Sciatic nerve (tissue), 2 donors: Measurements from ENCODE around the gene FARP2. TPM values are rescaled to one million over a fixed set of nuclear protein-coding genes. Genes with fewer than 3 reads are reported as not detected.
"Not testable (repeated sequence)": the region's sequence is repeated elsewhere in the genome, so short reads cannot be mapped to it uniquely, and the experiment has no call there.

ENCODE experiments used
- ATAC-seq: fragments of 200-7000 bp; cut with Tn5 transposase; one replicate; pipeline ENCODE4 v1.9.1; 2020; ENCODE audit warnings: mild to moderate bottlenecking, moderate library complexity
- DNase-seq: peaks from one replicate; pipeline ENCODE4 v3.0.0-alpha.2; 2020; ENCODE audit warnings: low spot score
- intact Hi-C: fragments of 100-400 bp; cut with DNase I; formaldehyde crosslinking; loops from one replicate; pipeline ENCODE4 v1.14.2; 2022
- total RNA-seq: library from RNA; stranded (reverse); fragmentation: NEBNext Ultra II Directional; extraction: Animal tissue kit (Norgen Biotek cat#: 25700); gene quantifications from one replicate; pipeline ENCODE4 v1.2.1, GENCODE V29; 2021
- donor health status: DM: no; HTN: no; CAD: no.
- donor health status: DM: no; HTN: no; CAD: no.

The FARP2 gene
- total RNA-seq, 1 donor from 2014 or later = 69.7 TPM

DNA sequence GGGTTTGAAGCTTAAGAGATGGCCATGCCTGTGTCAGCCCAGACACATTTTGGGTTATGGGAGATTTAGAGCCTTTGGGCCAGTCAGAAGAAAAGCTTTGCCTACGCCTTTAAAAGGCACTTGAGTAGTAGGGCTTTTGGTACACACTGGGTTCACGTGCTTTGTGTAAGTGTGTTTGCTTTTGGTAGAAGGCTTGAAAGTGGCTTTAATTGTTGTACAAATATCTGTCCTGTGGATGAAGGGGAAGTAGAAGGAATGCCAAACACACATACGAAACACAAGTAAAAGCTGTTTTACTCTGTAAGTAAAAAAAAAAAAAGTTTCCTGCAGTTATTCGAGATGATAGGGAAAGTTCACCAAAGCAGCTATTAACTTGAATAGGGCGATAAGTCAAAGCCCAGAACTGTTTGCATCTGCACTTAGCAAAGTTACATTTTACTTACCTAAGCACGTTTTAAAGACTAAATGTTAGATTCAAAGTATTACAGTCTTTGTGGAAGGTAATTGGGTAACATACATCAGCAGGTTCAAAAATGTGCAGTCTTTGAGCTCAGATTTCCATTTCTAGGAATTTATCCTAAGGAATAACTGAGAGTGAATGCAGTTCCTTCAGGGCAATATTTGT, 76.9 kb downstream of the FARP2 start:
- DNase-seq = no peak
- intact Hi-C loops = no loop called here
- no peak for ATAC-seq

DNA sequence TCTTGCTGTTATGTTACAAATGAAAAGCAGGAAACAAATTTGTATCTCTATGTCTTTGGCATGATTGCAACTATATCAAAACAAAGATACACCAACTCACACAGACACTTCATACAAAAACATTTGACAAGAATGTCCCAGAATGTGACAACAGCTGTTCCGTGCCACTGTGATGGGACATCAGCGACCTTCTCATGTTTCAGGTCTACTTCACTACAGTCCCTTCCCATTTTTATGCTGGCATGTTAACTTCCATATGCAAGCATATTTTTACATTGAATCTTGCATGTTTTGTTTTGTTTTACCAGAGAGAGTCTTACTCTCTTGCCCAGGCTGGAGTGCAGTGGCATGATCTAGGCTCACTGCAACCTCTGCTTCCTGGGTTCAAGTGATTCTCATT, 81.1 kb downstream of the FARP2 start:
- no peak for DNase-seq
- intact Hi-C loops = no loop called here
- ATAC-seq = no peak

DNA sequence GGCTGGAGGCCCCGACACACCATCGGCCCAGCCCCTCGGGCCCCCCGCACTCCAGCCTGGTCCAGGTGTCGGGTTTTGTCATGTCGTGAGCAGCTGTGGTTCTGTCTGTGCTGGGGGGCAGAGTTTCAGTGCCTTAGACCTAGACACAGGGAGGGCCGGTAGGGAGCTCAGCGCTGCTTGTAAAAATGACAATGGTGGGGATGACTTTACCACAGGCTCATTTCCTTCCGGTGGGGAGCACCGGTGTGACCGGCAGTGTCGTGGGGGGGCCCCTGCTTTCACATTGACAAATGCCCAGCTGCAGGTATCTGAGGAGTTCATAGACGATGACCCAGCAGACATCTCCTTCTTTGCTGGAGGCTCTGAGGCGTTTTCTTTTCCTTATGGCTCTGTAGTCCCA, 85.4 kb downstream of the FARP2 start:
- intact Hi-C loops = no loop called here
- ATAC-seq (no peak), DNase-seq (no peak)

DNA sequence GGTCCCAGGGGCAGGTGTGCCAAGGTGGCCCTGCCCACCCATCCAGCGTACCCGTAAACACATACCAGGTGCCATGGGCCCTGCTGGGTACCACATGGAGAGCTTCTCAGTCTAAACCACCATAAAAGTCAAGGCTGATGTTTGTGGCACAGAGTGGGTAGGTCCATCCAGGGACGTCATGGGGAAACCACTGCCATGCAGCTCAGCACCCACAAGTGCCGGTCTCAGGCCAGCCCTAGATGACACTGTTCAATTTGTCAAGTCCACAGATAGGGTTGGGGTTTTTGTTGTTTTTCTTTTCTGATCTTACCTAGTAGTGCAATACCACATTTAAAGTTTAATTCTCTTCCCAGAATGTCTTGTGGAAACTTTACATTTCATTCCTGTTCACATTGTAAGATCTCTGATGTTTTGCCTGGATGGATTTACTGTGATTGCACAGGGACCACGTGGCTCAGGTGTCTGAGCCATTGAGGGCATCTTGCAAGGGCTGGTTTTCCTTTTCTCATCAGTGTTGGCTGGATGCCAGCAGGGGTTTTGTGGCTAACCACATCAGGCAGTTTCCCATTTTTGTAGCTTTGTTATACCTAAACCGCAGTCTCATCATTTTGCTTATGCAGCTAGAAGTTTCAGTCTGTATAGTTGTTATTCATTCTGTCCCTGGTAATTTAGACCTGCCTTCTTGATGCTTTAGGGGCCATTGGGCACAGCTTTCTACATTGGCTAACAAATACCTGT, 87.6 kb downstream of the FARP2 start:
- DNase-seq (peak; percentile 71), ATAC-seq (no peak)
- intact Hi-C loops = no loop called here

DNA sequence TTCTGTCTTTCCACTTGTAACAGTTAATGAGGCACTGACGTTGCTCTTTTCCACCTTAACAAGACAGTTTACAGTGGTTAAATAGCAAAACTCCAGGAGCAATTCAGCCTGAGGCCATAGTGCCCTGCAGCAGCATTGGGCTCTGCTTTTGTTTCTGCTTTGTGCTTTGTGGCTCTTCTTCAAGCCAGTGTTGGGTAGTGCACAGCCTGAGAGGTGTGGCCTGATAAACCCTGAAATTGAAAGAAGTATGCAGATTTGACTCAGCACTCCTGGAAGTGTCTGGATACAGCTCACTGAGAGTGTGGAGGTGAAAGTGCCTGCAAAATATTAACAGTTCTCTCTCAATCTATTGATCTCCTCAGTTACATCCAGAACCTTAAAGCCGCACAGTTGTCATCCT, 89.3 kb downstream of the FARP2 start:
- ATAC-seq (no peak), DNase-seq (no peak)
- intact Hi-C loops = no loop called here

DNA sequence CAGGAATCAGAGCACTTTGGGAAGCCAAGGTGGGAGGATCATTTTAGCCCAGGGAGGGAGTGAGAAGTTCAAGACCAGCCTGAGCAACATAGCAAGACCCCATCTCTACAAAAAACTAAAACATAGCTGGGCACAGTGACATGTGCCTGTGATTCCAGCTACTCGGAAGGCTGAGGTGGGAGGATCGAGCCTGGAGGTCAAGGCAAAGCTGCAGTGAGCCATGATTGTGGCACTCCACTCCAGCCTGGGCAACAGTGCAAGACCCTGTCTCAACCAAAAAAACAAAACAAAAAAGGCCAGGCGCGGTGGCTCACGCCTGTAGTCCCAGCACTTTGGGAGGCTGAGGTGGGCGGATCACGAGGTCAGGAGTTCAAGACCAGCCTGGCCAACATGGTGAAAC, 94.0 kb downstream of the FARP2 start:
- ATAC-seq, intact Hi-C loops, DNase-seq: not testable (repeated sequence)

DNA sequence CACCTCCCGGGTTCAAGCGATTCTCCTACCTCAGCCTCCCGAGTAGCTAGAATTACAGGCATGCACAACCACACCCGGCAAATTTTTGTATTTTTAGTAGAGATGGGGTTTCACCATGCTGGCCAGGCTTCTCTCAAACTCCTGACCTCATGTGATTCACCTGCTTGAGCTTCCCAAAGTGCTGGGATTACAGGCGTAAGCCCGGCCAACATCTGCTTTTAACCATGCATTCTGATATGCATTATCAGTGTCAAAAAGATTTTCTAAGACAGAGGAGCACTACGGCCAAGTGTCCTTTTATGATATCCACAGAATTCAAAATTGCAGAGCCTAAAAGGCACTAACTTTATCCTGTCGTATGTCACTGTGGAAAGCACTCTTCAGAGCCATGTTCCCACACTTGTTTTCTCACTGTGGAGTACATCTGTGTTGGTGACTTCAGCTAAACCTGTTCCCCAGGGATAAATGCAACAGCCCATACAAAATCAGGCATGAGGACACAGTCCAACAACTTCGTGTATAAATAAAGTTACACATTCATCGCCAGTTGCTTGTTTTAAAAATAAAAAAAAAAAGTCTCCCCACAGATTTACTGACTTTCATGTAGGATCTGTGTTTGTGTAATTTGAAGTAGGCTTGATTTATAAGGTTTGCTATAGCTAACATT, 95.9 kb downstream of the FARP2 start:
- no peak for ATAC-seq
- DNase-seq = no peak
- intact Hi-C loops = no loop called here

DNA sequence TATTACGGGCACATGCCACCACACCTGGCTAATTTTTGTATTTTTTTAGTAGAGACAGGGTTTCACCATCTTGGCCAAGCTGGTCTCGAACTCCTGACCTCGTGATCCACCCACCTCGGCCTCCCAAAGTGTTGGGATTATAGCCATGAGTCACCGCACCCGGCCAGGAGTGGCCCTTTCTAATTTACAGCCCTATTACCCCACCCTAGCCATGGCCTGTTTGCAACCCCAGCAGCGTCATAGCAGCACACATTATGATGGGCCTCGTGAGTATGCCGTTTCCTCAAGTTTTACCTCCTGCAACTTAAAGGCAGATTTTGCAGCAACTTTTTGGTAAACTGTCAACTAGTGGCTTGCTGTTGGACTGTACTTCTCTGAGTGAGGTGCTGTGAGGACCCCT, 97.8 kb downstream of the FARP2 start:
- DNase-seq, ATAC-seq, intact Hi-C loops: not testable (repeated sequence)

DNA sequence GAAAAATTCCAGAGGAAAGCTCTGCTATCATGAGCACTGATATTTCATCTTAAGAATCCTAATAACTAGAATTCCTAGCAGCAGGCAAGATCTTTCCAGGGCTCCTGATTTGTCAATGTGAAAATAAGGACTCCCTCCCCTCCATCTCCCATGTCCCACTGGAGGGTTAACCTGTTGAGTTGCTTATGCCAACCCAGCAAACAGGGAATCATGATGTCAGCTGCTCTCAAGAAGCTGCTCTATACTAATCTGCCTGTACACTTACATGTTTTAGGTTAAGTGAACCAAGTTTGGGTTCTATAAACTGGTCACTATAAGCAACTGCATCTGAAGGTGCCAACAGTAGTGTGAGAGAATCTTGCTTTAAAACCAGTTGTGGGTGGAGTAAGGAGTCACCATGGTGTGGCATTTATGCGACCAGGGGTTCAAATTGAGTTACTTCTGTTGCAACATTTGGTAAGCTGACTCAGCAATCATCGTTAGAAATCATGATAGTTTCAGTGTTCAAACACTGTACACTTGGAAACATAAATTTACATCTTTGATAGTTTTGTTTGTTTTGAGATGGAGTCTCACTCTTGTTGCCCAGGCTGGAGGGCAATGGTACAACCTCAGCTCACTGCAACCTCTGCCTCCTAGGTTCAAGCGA, 98.9 kb downstream of the FARP2 start:
- ATAC-seq (no peak), DNase-seq (no peak)
- intact Hi-C loops = no loop called here

DNA sequence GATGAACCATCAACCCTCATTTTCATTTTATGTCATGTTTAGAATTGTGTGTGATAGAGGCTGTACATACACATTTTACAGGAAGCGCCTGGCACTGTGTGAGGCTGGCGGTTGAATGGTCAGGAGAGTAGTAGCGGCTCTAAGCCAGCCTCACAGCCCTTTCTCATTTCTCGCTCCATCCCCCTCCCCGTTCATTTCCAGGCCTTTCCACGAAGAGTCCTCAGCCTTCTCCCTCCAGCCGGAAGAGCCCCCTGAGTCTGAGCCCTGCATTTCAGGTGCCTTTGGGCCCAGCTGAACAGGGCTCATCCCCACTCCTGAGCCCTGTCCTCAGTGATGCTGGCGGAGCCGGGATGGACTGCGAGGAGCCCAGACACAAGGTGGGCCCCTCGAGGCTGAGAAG, 100.5 kb downstream of the FARP2 start:
- intact Hi-C loops = no loop called here
- DNase-seq = no peak
- no peak for ATAC-seq

DNA sequence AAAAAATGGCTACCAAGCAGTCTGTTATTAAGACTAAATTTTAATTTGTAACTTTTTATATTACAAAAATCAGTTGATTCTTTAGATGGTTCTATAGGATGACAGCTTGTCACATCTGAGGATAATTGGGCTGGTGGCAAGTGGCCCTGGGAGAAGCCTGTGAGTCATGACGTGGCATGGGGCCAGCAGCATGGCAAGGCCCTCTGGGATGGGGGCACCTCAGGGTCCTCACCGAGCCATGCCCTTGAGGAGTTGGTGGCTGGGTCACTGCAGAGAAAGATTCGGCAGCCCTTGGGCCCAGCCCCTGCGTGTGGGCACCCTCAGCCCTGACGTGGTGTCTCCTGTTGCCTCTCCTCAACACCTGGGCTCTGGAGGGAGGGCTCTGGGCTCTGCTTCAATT, 102.6 kb downstream of the FARP2 start:
- ATAC-seq (no peak), DNase-seq (no peak)
- intact Hi-C loops = no loop called here

DNA sequence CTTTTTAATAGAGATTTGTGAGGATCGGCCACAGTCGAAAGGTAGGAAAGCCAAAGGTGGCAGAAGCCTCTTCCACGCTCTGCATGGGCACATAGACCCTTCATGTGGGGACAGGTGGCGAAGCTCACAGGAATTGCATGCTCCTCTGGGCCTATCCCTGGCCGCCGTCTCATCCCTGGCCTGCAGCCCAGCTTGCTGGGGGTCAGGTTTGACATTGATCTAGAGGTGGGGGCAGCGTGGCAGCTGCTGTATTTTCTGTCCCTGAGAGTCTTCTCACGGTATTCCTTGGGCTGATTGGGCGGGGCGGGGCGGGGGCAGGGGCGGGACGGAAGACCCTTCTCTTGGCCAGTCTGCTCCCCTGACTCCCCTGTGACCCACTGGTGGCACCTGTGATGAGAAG, 103.4 kb downstream of the FARP2 start:
- intact Hi-C loops = no loop called here
- no peak for ATAC-seq
- no peak for DNase-seq

DNA sequence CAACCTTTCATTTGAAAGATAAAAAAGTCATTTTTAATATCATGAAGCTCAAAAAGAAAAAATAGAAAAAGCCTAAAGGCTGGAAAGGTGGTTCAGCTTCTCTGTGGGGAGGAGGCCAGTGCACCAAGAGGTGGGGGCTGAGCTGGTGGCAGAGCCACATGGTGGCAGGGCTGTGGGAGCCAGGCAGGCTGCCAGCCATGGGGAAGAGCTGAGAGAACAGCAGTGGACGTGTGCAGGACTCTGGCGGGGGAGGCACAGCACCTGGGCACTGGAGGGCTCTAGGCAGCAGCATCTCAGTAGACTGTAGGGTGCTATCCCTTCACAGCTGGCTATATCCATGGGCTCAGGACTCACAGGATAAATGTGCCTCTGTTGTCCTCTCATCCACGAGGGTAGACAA, 104.5 kb downstream of the FARP2 start:
- ATAC-seq (peak; percentile 27), DNase-seq (no peak)
- intact Hi-C loops = no loop called here

DNA sequence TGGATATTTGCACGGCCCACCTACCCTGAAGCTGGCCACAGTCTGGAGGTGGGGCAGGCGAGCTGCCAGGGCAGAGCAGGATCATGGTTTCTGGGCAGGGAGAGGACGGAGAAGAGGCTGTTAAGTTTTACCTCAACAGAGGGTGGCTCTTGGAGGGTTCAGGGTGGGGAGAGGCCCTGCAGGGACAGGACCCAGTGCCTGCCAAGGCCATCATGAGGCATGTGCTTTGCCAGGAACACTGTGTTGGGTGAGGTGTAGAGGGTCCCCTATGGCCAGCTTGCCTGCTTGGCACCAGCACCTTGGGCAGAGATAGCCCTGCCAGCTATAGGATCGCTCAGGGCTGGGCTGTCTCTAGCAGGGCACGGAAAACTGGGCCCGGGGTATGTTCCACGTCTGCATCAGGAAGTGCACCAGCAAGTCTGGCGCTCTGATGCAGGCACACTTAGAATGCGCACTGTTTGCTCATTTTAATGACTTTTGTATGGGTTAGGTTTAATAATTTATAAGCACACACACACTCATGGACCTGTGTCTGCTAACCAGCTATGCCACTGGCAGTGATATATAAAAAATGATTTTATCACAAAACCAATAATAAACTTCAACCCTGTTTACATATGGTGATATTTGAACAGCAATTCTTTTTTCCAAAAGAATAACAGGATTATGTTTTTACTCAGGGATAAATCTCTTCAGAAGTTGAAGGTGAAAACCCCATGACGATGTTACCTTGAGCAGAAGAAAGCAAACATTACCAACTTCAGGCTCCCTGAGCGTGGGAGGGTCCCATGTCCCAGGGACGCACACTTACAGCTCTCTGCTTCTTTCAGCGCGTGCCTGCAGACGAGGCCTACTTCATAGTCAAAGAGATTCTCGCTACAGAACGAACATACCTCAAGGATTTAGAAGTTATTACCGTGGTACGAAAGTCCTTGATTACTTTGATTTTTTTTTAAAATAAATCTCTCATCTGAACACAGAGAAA, 105.9 kb downstream of the FARP2 start:
- DNase-seq = no peak
- intact Hi-C loops = no loop called here
- no peak for ATAC-seq

DNA sequence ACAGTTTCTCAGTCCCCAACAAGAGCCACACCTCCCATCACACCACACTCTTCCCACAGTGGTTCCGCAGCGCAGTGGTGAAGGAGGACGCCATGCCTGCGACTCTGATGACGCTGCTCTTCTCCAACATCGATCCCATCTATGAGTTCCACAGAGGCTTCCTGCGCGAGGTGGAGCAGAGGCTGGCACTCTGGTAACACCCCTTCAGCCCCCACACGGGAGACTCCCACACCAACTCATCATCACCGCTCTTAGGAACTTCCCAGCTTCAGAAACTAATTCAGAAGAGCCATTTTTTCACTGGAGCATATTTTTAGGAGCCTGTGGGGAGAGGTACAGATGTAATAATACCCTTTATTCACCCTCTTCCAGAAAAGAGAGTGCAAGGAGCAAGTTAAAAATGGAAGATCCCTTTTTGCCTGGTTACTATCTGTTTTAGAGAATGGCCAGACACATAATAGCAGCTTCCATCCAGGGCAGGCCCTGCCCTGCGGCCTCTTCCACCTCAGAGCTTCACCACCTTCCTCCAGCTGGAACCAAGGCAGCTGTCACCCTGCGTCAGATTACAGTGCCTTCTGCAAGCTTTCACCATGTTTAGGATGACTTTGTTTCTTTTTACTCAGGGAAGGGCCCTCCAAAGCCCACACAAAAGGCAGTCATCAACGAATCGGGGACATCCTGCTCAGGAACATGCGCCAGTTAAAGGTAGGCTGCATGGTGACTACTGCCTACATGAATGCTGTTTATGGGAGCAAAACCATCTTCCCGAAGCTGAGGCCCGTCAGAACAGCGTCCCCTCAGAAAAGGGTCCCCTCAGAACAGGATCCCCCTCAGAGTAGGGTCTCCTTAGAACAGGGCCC, 107.4 kb downstream of the FARP2 start:
- intact Hi-C loops = no loop called here
- ATAC-seq (no peak), DNase-seq (no peak)

DNA sequence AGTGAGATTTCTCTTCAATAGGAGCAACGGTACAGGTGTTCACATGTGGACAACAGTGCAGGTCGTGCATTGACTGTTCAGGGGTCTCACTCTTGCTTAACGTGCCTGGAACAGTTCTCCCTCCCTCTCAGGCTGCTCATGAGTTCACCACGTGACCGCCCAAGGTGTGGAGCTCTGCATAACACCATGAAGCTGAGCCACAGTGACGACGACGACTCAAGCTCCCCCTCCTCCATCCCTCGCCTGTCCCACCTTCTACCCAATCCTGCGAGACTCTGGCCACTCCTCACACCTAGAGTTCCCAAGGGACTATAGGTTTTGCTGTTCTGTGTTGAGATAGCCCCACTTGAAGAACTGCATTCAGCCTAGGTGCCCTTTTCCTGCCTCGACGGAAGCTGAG, 109.5 kb downstream of the FARP2 start:
- DNase-seq (no peak), ATAC-seq (no peak)
- intact Hi-C loops = no loop called here

DNA sequence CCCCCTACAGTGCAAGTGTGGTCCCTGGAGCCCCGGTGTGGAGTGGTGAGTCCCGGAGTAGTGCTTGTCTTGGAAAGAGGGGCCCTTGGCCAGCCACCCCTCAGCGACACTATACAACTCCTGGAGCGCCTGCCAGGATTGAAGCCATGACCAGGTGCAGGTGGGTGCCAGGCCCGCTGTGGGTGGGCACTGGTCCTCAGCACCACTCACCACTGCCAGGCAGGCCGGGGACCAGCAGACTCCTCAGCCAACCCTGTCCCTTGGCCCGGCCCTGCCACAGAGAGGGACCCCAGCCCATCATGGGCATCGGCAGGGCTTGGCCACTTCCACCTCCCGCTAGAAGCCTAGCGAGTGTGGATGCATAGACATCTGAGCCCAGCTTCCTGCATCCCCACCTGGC, 110.1 kb downstream of the FARP2 start:
- intact Hi-C loops = no loop called here
- ATAC-seq (no peak), DNase-seq (no peak)
